Neural cell (in vitro differentiated cells): ENCODE data around the gene COL4A4. TPM values are rescaled to one million over a fixed set of nuclear protein-coding genes. Genes with fewer than 3 reads are reported as not detected.

Experiments
- H2AFZ ChIP-seq: fragments of 200-600, 300-800 bp; sonication (generic), shearing (Covaris generic); 2 replicates; pipeline ENCODE4 v1.6.0; 2014; ENCODE audit warnings: low read depth, mild to moderate bottlenecking, antibody characterized with exemption, low read length, moderate library complexity
- H3F3A ChIP-seq: fragments of 200-600 bp; shearing (Covaris generic); 2 replicates; pipeline ENCODE4 v1.6.1; 2016; ENCODE audit warnings: mild to moderate bottlenecking, moderate library complexity, mixed read lengths, antibody characterized with exemption, low read length; ENCODE audit not compliant: insufficient read depth, poor library complexity, severe bottlenecking
- H3K27ac ChIP-seq: fragments of 200-600, 300-800 bp; sonication (generic), shearing (Covaris generic); 2 replicates; pipeline ENCODE4 v1.5.1; 2014; ENCODE audit warnings: mild to moderate bottlenecking, low read length, moderate library complexity
- H3K27me3 ChIP-seq: fragments of 300-800, 200-600 bp; sonication (generic), shearing (Covaris generic); 2 replicates; pipeline ENCODE4 v1.6.0; 2014; ENCODE audit warnings: mild to moderate bottlenecking, low read depth, low read length, moderate library complexity; ENCODE audit not compliant: insufficient read depth
- H3K36me3 ChIP-seq: fragments of 300-800, 200-600 bp; sonication (generic), shearing (Covaris generic); 2 replicates; pipeline ENCODE4 v1.5.1; 2014; ENCODE audit warnings: mild to moderate bottlenecking, antibody characterized with exemption, low read length, moderate library complexity; ENCODE audit not compliant: insufficient read depth
- H3K4me2 ChIP-seq: fragments of 300-800, 200-600 bp; sonication (generic), shearing (Covaris generic); 2 replicates; pipeline ENCODE4 v1.6.0; 2014; ENCODE audit warnings: mild to moderate bottlenecking, low read length
- H3K4me3 ChIP-seq: fragments of 300-800, 200-600 bp; sonication (generic), shearing (Covaris generic); 2 replicates; pipeline ENCODE4 v1.5.1; 2014; ENCODE audit warnings: mild to moderate bottlenecking, low read length, moderate library complexity
- H3K79me2 ChIP-seq: fragments of 200-600 bp; shearing (Covaris generic); replicated peaks from 2 replicates; pipeline ENCODE4 v1.6.0; 2014; ENCODE audit warnings: mild to moderate bottlenecking, low read length, moderate library complexity; ENCODE audit not compliant: insufficient read depth
- H3K9ac ChIP-seq: fragments of 300-800, 200-600 bp; sonication (generic), shearing (Covaris generic); 2 replicates; pipeline ENCODE4 v1.6.1; 2016; ENCODE audit warnings: mild to moderate bottlenecking, low read length, mixed read lengths
- H3K9me2 ChIP-seq: fragments of 200-600 bp; shearing (Covaris generic); 2 replicates; pipeline ENCODE4 v1.6.1; 2016; ENCODE audit warnings: mild to moderate bottlenecking, low read length, mixed read lengths; ENCODE audit not compliant: insufficient read depth
- H3K9me3 ChIP-seq: fragments of 200-600, 300-800 bp; sonication (generic), shearing (Covaris generic); 2 replicates; pipeline ENCODE4 v1.6.1; 2016; ENCODE audit warnings: mild to moderate bottlenecking, mixed run types, low read length, moderate library complexity, mixed read lengths
- H4K20me1 ChIP-seq: fragments of 200-600 bp; shearing (Covaris generic); 2 replicates; pipeline ENCODE4 v1.6.1; 2016; ENCODE audit warnings: mild to moderate bottlenecking, mixed run types; ENCODE audit not compliant: insufficient read depth
- EP300 ChIP-seq: fragments of 450-650 bp; conservative IDR thresholded peaks from 2 replicates; pipeline ENCODE4 v1.6.1; 2014; ENCODE audit warnings: antibody characterized with exemption, mild to moderate bottlenecking, moderate library complexity; ENCODE audit not compliant: poor library complexity, severe bottlenecking
- EZH2 ChIP-seq: fragments of 200-600, 300-800 bp; shearing (Covaris generic), sonication (generic); IDR thresholded peaks from 2 replicates; pipeline ENCODE4 v1.6.1; 2014; ENCODE audit warnings: antibody characterized with exemption, low read length, borderline replicate concordance, mild to moderate bottlenecking; ENCODE audit not compliant: insufficient read depth, poor library complexity, severe bottlenecking
- MXI1 ChIP-seq: fragments of 450-650 bp; conservative IDR thresholded peaks from 2 replicates; pipeline ENCODE4 v1.6.1; 2014; ENCODE audit warnings: antibody characterized with exemption, mild to moderate bottlenecking; ENCODE audit not compliant: poor library complexity, severe bottlenecking
- POLR2AphosphoS5 ChIP-seq: IDR thresholded peaks from 2 replicates; pipeline ENCODE4 v1.6.1; 2012
- RAD21 ChIP-seq: fragments of 450-650 bp; conservative IDR thresholded peaks from 2 replicates; pipeline ENCODE4 v1.6.1; 2014; ENCODE audit warnings: antibody characterized with exemption, mild to moderate bottlenecking, moderate library complexity
- SMC3 ChIP-seq: fragments of 450-650 bp; conservative IDR thresholded peaks from 2 replicates; pipeline ENCODE4 v1.6.1; 2014; ENCODE audit warnings: antibody characterized with exemption, mild to moderate bottlenecking, moderate library complexity; ENCODE audit not compliant: poor library complexity
- TAF1 ChIP-seq: IDR thresholded peaks from 2 replicates; pipeline ENCODE4 v1.6.1; 2012; ENCODE audit warnings: low read depth
- polyA plus RNA-seq: library from polyadenylated mRNA; depleted of rRNA; stranded (reverse); fragments of >200 nt; gene quantifications from 2 replicates; pipeline ENCODE4 v1.2.3, GENCODE V29; 2014
- TF ChIP-seq, protein P1 (sequence below): fragments of 450-650 bp; IDR thresholded peaks from 2 replicates; pipeline ENCODE4 v1.5.1; 2014; ENCODE audit warnings: antibody characterized with exemption, mild to moderate bottlenecking, moderate library complexity; ENCODE audit not compliant: poor library complexity, severe bottlenecking
- TF ChIP-seq, protein P2 (sequence below): IDR thresholded peaks from 2 replicates; pipeline ENCODE4 v1.6.1; 2012; ENCODE audit warnings: borderline replicate concordance

COL4A4 gene
- polyA plus RNA-seq, 1 donor from 2014 or later: 0.35 TPM

DNA sequence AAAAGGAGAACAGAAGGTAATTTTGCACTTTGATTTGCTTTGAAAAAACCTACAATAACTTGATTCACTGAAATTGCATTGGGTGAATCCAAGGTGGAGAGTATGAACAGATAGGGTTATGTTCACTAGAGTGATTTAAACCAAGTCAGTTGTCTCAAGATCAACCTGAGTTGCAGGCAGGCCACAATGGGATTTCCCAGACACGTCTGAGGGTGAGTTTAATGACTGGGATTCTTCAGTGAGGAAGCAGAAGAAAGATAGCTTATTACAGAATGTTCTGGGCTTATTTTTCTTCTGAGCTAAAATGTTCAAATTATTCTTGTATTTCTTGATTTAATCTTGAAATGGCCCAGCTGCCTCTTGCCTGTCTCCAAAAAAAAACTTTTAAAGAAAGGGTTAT lies 20.1 kb downstream of the COL4A4 start:
- no peaks in the 10 kb centered on the region for H3K9me2 ChIP-seq
- H3K27ac ChIP-seq: no peak overlapping the region
- H2AFZ ChIP-seq: no peak overlapping the region
- H4K20me1 ChIP-seq: no peaks in the 10 kb centered on the region
- H3K27me3 ChIP-seq: no peaks in the 10 kb centered on the region
- TF ChIP-seq SMC3 (no peak), POLR2AphosphoS5 (no peak), TAF1 (no peak), RAD21 (no peak), EZH2 (no peak), EP300 (no peak), MXI1 (no peak)
- TF ChIP-seq, protein P1, sequence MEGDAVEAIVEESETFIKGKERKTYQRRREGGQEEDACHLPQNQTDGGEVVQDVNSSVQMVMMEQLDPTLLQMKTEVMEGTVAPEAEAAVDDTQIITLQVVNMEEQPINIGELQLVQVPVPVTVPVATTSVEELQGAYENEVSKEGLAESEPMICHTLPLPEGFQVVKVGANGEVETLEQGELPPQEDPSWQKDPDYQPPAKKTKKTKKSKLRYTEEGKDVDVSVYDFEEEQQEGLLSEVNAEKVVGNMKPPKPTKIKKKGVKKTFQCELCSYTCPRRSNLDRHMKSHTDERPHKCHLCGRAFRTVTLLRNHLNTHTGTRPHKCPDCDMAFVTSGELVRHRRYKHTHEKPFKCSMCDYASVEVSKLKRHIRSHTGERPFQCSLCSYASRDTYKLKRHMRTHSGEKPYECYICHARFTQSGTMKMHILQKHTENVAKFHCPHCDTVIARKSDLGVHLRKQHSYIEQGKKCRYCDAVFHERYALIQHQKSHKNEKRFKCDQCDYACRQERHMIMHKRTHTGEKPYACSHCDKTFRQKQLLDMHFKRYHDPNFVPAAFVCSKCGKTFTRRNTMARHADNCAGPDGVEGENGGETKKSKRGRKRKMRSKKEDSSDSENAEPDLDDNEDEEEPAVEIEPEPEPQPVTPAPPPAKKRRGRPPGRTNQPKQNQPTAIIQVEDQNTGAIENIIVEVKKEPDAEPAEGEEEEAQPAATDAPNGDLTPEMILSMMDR: no peak
- TF ChIP-seq, protein P2, sequence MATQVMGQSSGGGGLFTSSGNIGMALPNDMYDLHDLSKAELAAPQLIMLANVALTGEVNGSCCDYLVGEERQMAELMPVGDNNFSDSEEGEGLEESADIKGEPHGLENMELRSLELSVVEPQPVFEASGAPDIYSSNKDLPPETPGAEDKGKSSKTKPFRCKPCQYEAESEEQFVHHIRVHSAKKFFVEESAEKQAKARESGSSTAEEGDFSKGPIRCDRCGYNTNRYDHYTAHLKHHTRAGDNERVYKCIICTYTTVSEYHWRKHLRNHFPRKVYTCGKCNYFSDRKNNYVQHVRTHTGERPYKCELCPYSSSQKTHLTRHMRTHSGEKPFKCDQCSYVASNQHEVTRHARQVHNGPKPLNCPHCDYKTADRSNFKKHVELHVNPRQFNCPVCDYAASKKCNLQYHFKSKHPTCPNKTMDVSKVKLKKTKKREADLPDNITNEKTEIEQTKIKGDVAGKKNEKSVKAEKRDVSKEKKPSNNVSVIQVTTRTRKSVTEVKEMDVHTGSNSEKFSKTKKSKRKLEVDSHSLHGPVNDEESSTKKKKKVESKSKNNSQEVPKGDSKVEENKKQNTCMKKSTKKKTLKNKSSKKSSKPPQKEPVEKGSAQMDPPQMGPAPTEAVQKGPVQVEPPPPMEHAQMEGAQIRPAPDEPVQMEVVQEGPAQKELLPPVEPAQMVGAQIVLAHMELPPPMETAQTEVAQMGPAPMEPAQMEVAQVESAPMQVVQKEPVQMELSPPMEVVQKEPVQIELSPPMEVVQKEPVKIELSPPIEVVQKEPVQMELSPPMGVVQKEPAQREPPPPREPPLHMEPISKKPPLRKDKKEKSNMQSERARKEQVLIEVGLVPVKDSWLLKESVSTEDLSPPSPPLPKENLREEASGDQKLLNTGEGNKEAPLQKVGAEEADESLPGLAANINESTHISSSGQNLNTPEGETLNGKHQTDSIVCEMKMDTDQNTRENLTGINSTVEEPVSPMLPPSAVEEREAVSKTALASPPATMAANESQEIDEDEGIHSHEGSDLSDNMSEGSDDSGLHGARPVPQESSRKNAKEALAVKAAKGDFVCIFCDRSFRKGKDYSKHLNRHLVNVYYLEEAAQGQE: no peak
- H3K9ac ChIP-seq: no peak overlapping the region
- no peak overlapping the region for H3K4me2 ChIP-seq
- H3K36me3 ChIP-seq: no peaks in the 10 kb centered on the region
- H3K9me3 ChIP-seq: no peaks in the 10 kb centered on the region
- no peak overlapping the region for H3K4me3 ChIP-seq
- H3K79me2 ChIP-seq: no peaks in the 10 kb centered on the region
- H3F3A ChIP-seq: no peaks in the 10 kb centered on the region

DNA sequence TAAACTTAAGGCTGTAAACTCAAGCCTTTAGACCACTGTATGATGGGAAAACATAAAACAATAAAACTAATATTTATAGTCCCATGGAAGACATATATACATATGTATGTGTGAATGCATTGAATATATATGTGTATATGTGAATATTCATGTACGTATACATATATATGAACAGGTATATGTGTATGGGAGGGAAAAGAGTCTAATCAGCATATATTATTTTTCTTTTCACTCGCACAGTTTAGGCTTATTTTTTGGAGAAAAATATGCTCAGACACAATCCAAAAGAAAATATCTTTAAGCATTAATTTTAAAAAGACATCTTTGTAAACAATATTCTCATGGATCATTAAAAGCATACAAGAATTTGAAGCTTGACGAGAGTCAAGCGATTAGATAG lies 22.7 kb downstream of the COL4A4 start:
- H3K27ac ChIP-seq: no peak overlapping the region
- no peak overlapping the region for H3K4me3 ChIP-seq
- no peaks in the 10 kb centered on the region for H3F3A ChIP-seq
- H4K20me1 ChIP-seq: no peaks in the 10 kb centered on the region
- H3K9ac ChIP-seq: no peak overlapping the region
- H3K36me3 ChIP-seq: no peaks in the 10 kb centered on the region
- H3K79me2 ChIP-seq: no peaks in the 10 kb centered on the region
- no peak overlapping the region for H2AFZ ChIP-seq
- H3K9me3 ChIP-seq: no peaks in the 10 kb centered on the region
- no peaks in the 10 kb centered on the region for H3K27me3 ChIP-seq
- no peaks in the 10 kb centered on the region for H3K9me2 ChIP-seq
- no peak overlapping the region for H3K4me2 ChIP-seq
- TF ChIP-seq EZH2: no peak
- TF ChIP-seq SMC3: no peak
- TF ChIP-seq, protein P2: no peak
- no peak for TF ChIP-seq EP300
- TF ChIP-seq POLR2AphosphoS5: no peak
- no peak for TF ChIP-seq TAF1
